ENCODE results near the gene NRGN.

Gene NRGN

GRCh38 chr11:124791626-124792341 lies 52.0 kb downstream of the NRGN start:
- DNase-seq, result no peak

- DNase-seq, result no peak
Observed at GRCh38 chr11:124793466-124794278, 53.9 kb downstream of the NRGN start.

GRCh38 chr11:124796312-124796711 lies 56.6 kb downstream of the NRGN start:
- no peak for DNase-seq

All from activated gamma-delta T cell (primary cell).